ENCODE measurements around the gene TARS3. TPM values are rescaled to one million over a fixed set of nuclear protein-coding genes. Genes with fewer than 3 reads are reported as not detected.

Gene TARS3
- total RNA-seq, 4 donors from 2014 or later, result 17.3 to 31.3 (median 27.7) TPM

DNA sequence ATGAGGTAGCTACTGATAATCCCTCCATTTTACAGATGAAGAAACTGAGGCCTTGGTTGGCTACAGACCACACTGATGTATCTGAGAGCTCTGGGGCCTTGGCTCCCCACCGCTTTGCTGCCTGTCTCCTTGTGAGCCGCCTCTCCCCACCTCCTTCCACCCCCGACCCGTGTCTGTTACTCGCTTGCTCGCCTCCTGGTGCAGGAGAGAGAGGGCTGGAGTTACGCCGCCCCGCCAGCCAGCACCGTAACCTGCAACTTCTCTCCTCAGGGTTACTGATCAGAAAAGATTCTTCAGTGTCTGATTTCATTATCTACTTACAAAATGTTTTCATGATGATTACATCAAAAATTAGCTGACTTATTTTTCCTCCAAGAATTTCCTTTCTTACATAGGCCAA, 106.2 kb downstream of the TARS3 start:
- TF ChIP-seq, protein P1, sequence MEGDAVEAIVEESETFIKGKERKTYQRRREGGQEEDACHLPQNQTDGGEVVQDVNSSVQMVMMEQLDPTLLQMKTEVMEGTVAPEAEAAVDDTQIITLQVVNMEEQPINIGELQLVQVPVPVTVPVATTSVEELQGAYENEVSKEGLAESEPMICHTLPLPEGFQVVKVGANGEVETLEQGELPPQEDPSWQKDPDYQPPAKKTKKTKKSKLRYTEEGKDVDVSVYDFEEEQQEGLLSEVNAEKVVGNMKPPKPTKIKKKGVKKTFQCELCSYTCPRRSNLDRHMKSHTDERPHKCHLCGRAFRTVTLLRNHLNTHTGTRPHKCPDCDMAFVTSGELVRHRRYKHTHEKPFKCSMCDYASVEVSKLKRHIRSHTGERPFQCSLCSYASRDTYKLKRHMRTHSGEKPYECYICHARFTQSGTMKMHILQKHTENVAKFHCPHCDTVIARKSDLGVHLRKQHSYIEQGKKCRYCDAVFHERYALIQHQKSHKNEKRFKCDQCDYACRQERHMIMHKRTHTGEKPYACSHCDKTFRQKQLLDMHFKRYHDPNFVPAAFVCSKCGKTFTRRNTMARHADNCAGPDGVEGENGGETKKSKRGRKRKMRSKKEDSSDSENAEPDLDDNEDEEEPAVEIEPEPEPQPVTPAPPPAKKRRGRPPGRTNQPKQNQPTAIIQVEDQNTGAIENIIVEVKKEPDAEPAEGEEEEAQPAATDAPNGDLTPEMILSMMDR (IDR thresholded peaks at IDR 0.05; ENCODE audit: low read depth), result no peak

DNA sequence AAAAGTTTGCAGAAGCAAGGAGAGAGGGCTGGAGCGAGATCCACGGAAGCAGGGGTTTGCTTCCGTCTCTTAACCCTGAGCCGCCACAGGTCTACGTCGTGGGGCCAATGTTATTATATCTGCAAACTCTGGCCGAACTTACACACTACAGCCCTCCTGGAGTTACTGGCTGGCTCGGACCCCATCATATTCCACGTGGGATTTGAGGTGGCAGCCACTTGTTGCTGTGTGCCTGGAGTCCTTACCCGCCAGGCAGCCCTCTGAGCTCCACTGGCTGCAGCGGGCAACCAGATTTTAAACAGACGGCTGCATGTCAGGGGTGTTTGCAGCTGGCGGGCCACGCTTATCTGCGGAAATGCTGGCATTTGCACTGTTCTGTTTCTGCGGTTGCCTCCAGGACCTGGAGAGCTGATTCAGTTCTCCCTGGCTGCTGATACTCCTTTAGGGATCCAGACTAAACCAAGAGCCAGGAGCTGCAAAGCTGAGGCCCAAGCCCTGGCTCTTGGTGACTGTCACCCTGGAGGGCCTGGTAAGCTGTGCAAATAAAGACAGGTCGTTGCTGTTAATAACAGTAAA, 106.8 kb downstream of the TARS3 start:
- TF ChIP-seq, protein P1 (IDR thresholded peaks at IDR 0.05; ENCODE audit: low read depth), result no peak

DNA sequence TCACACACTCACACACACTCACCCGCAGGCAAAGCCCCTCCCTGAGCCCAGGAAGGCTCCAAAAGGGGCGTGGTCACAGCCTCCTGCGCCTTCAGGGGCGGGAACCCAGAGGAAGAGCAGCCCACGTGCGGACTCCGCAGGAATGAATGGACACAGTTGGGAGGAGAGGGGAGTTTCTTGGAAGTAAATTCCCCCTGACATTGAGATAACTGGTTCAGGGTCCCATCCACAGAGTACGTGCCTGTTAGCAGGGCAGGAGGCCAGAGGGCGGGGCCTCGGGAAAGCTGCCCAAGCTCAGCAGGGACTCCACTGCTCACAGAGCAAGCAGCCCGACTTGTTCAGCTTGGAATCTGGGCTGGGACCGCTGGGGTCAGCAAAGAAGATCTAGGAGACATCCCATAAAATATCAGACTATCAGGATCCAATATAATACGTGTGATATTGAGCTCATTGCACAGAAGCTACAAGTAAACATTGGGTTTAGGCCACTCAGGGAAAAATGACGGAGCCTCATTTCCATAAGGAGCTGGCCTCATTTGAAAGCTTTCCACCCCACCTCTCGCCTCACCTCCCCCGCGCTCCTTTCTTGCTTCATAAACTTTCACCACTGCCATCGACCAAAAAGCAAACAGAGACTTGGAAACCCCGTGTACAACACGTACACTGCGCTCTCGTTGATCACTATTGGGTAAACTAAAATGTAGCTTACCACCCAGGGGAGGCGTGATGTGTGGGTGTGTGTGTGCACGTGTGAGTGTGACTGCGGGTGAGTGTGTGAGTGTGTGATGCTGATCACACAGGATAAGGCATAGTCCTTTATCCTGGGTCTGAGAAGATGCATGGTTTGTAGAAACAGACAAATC, 108.1 kb downstream of the TARS3 start:
- TF ChIP-seq, protein P1 (IDR thresholded peaks at IDR 0.05; ENCODE audit: low read depth), result no peak

DNA sequence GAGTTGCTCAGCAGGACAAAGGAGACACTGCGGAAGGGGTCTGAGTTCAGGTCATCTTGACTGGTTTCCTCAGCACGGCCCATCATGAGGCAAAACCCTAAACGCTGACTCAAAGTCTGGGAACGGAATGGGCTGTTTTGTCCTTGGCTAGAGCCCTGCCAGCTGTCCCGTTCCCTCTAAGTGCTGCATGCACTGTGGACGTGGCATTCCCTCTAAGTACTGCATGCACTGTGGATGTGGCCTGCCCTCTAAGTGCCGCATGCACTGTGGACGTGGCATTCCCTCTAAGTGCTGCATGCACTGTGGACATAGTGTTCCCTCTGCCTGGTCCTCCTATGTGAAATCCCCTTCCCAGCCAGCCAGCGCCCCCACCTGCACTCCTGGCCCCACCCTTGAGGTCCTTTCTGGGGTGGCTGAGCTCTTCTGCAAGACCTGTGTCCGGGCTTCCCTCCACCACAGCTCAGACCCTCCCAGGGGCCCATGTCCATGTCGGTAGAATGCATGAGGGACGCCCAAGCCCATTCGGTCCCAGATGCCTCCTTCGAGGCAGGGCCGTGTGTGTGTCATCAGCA, 108.8 kb downstream of the TARS3 start:
- TF ChIP-seq, protein P1 (IDR thresholded peaks at IDR 0.05; ENCODE audit: low read depth), result no peak

DNA sequence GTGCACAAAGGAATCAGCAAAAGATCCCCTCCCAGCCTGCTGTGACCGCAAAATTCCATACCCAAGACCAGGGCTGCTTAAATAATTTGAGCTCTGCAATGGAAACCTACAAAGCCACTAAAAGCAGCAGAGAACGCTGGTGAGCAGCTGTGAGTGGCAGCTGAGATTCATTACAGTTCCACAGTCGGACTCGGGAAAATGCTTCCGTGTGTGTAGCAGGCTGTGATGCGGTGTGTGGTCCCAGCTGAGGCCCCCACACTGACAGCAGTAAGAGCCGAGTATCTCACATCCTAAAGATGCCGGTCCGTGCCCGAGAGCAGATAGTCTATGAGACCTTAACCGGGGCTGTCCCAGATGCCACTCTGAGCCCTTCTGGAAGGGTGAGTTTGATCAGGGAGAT, 109.5 kb downstream of the TARS3 start:
- TF ChIP-seq, protein P1 (IDR thresholded peaks at IDR 0.05; ENCODE audit: low read depth), result no peak

DNA sequence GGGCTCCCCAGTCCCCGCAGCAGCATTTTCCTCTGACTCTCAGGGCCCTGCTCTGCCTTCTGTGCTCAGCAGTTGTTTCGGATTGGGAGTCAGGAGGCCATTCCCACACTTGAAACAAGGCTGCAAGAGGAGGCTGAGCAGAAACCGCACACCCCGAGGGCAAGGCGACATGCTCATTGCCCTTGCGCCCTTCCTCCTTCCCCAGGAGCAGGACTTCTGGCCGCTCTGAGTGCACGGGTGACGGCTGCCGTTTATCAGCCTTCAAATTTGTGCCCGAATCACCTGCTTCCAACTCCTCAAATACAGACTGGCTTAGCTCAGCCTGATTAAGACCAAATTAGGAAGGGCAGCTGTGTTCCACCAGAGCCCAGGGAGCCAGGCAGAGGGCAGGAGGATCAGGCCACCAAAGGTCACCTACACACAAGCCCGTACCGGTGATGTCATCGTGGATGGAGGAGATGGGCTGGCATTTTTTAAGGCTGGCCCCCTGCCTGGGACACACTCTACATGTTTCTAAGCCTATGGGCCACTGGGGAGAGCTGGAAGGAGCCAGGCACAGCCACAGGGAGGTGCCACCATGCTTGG, 110.2 kb downstream of the TARS3 start:
- TF ChIP-seq, protein P1 (IDR thresholded peaks at IDR 0.05; ENCODE audit: low read depth), result no peak

All from subcutaneous adipose tissue (tissue), 4 donors.